PFSK-1 (cell line): ENCODE measurements around the gene GBP7.

Experiments
- FOXP2 ChIP-seq: optimal IDR thresholded peaks from 2 replicates; pipeline ENCODE3; 2011; ENCODE audit warnings: borderline replicate concordance, control low read depth, inconsistent platforms; ENCODE audit not compliant: insufficient read depth; ENCODE audit errors: extremely low read length, extremely low read depth
- POLR2AphosphoS5 ChIP-seq: IDR thresholded peaks from 2 replicates; pipeline ENCODE4 v1.6.1; 2012; ENCODE audit warnings: low read depth, mild to moderate bottlenecking, control low read depth, low read length, moderate library complexity
- SIN3A ChIP-seq: IDR thresholded peaks from 2 replicates; pipeline ENCODE4 v1.6.1; 2012; ENCODE audit warnings: mild to moderate bottlenecking, low read length, moderate library complexity, borderline replicate concordance; ENCODE audit not compliant: insufficient read depth
- TAF1 ChIP-seq: IDR thresholded peaks from 2 replicates; pipeline ENCODE4 v1.6.1; 2012; ENCODE audit warnings: low read length, control low read depth, borderline replicate concordance; ENCODE audit not compliant: insufficient read depth
- TF ChIP-seq, protein P1 (sequence below), 2 experiments: IDR thresholded peaks; 2 replicates each; pipeline versions ENCODE4 v1.6.1 to v1.8.0; 2011 to 2012; ENCODE audit warnings: low read depth in 2 of 2, low read length in 2 of 2, control low read depth in 1 of 2, inconsistent platforms in 1 of 2, mild to moderate bottlenecking in 1 of 2, moderate library complexity in 1 of 2; ENCODE audit not compliant: insufficient read depth in 1 of 2

Gene GBP7

DNA sequence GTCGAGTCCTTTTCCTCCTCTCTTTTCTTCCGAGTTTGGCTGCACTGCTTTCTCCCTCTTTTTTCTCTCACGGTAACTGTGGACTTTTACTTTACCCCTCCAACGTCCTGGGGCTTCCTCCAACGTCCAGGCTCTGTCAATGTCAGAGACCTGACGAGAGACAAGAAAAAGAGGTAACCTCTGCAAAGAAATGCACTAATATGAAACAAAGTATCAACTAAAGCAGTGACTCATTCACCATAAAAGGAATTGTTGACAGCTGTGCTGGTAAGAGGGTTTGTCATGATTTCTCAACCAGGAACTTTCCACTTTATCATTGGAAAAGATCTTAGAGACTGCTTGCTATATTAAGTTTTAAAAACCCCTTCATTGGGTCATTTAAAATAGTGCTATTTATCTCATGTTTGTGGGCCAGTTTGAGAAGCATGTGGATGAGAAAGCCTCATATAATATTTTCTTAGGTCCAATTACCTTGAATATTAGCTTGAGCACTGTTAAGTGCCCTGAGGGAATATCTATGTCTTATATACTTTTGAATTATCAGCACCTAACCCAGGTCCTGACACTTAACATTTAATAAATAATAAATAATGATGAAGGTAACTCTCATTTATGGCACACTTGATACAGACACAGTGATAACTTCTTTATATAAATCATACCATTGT lies 49.8 kb downstream of the GBP7 start, which contains the start of gene GBP2:
Gene GBP2, minus strand, starts transcription at position 202 of the 668 bp plus-strand sequence. CDS start 4,148 bp downstream, outside the sequence.
- TF ChIP-seq TAF1 = no peak
- TF ChIP-seq POLR2AphosphoS5 = no peak
- no peak for TF ChIP-seq SIN3A
- TF ChIP-seq FOXP2 = no peak
- TF ChIP-seq, protein P1, sequence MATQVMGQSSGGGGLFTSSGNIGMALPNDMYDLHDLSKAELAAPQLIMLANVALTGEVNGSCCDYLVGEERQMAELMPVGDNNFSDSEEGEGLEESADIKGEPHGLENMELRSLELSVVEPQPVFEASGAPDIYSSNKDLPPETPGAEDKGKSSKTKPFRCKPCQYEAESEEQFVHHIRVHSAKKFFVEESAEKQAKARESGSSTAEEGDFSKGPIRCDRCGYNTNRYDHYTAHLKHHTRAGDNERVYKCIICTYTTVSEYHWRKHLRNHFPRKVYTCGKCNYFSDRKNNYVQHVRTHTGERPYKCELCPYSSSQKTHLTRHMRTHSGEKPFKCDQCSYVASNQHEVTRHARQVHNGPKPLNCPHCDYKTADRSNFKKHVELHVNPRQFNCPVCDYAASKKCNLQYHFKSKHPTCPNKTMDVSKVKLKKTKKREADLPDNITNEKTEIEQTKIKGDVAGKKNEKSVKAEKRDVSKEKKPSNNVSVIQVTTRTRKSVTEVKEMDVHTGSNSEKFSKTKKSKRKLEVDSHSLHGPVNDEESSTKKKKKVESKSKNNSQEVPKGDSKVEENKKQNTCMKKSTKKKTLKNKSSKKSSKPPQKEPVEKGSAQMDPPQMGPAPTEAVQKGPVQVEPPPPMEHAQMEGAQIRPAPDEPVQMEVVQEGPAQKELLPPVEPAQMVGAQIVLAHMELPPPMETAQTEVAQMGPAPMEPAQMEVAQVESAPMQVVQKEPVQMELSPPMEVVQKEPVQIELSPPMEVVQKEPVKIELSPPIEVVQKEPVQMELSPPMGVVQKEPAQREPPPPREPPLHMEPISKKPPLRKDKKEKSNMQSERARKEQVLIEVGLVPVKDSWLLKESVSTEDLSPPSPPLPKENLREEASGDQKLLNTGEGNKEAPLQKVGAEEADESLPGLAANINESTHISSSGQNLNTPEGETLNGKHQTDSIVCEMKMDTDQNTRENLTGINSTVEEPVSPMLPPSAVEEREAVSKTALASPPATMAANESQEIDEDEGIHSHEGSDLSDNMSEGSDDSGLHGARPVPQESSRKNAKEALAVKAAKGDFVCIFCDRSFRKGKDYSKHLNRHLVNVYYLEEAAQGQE (IDR thresholded peaks at IDR 0.05; ENCODE audit: insufficient read depth in 1 of 2, low read depth in 2 of 2, low read length in 2 of 2) = no peak

DNA sequence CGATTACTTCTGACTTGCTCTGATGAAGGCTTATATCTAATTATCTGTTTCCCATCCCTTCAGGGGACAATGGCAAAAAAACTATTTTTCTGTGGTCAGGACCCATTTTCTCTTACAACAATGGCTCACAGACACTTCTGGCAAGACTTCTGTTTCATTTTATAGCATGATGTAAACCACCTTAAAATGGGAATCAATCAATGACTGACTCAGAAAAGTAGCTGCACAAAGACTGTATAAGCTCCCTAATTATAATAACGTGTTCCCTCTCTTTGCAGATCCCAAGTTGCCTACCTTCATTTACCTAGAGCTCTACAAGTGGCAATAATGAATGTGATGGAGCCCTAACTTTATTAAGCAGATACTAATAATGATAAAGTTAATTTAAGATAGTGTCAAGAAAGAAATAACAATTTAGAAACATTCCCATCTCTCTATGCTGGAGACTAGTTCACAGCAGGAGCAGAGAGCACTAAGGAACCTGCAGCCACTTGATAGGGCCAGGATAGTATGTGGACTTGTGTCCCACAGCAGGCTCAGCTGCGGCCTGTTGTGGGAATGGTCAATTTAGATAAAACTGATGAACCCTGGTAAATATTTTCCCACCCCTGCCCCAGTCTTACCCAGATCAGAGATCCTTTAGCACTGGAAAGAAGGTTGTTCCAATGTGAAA lies 50.4 kb downstream of the GBP7 start:
- no peak for TF ChIP-seq SIN3A
- TF ChIP-seq, protein P1 (IDR thresholded peaks at IDR 0.05; ENCODE audit: insufficient read depth in 1 of 2, low read depth in 2 of 2, low read length in 2 of 2) = no peak
- no peak for TF ChIP-seq POLR2AphosphoS5

DNA sequence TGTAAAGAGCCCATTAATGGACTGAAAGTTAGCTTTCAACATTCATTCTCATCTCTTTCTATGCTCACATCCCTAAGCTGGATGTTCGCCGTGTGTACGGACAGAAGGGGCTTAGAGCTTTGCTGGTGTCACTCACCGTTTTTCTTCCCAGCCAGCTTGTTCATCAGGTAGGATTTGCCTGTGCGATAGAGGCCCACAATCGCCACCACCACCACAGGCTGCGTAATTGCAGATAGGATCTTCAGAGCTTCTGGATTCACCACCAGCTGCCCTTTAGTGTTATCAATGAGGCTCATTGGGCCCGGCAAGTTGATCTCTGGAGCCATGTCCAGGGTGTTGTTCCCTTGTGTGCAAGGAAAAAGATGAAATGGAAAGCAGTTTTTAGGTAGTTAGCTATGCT lies 54.2 kb downstream of the GBP7 start:
- TF ChIP-seq, protein P1 (IDR thresholded peaks at IDR 0.05; ENCODE audit: insufficient read depth in 1 of 2, low read depth in 2 of 2, low read length in 2 of 2) = no peak
- no peak for TF ChIP-seq FOXP2
- no peak for TF ChIP-seq POLR2AphosphoS5
- no peak for TF ChIP-seq SIN3A
- no peak for TF ChIP-seq TAF1

DNA sequence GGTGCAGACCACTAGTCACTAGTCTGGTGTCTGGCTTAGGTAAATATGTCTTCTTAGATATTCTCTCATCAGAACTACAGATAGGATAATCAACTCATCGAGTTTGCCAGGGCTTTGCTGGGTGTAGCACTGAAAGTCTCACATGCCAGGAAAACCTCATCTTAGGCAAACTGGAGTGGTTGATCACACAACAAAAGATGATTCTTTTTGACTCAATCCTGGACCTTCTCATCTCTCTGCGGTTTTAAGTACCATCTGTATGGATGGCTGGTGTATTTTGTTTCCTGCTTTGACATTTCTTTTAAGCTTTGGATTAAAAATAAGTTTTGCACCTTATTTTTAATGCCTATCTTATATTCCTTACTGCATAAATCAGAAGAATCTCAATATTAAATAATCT lies 61.1 kb downstream of the GBP7 start:
- TF ChIP-seq POLR2AphosphoS5 (no peak), SIN3A (no peak), TAF1 (no peak), FOXP2 (no peak)
- TF ChIP-seq, protein P1 (IDR thresholded peaks at IDR 0.05; ENCODE audit: insufficient read depth in 1 of 2, low read depth in 2 of 2, low read length in 2 of 2) = no peak

DNA sequence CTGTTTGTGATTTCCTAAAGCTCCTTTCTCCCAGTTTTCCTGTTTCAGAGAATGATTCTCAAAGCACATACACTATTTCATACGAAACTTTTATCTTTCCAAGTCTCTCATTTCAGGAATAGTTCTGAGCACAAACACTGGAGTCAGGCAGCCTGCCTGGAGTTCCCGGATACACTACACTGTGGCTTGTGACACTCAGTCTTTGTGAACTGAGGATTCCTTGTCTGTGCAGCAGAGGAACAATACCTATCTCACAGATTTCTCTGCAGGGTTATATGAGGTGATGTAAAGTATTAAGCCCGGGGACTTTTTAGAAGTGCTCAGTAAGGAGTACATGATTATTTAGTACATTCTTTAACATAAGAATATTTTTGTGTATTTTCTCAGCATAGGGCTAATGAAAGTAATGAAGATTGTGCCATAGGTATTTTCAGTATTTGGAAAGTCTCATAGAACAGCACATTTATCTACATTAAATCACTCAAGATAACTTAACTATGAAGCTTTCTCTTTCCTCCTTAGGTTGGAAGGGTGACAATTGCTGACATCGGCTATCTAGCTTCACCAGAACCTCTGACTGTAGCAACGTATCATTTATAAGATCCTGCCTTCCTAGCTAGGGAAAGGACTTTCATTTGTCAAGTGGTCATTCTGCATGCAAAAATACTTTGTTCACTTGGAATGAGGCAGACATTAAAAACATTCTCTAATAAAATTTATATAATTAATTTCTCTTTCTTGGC lies 62.8 kb downstream of the GBP7 start:
- TF ChIP-seq TAF1 (no peak), SIN3A (no peak), FOXP2 (no peak)
